MM.1S (cell line): ENCODE measurements around the gene WHRN.

Source experiments
- DNase-seq: peaks from one replicate; pipeline ENCODE4 v3.0.0-alpha.2; 2015
- H2AFZ ChIP-seq: fragments of 300-600 bp; sonication (generic); 2 replicates; pipeline ENCODE4 v1.6.0; 2016; ENCODE audit warnings: antibody characterized with exemption, low read length
- H3F3A ChIP-seq: fragments of 300-600 bp; sonication (generic); 2 replicates; pipeline ENCODE4 v1.6.1; 2016; ENCODE audit warnings: mild to moderate bottlenecking, antibody characterized with exemption, low read length, moderate library complexity, mixed read lengths; ENCODE audit not compliant: insufficient read depth
- H3K27ac ChIP-seq: fragments of 300-600 bp; sonication (generic); 2 replicates; pipeline ENCODE4 v1.5.1; 2016; ENCODE audit warnings: mild to moderate bottlenecking, low read length
- H3K27me3 ChIP-seq: fragments of 300-600 bp; sonication (generic); replicated peaks from 2 replicates; pipeline ENCODE4 v1.6.0; 2016; ENCODE audit warnings: low read length; ENCODE audit not compliant: insufficient read depth
- H3K36me3 ChIP-seq: fragments of 300-600 bp; sonication (generic); replicated peaks from 2 replicates; pipeline ENCODE4 v1.6.1; 2016; ENCODE audit warnings: mild to moderate bottlenecking, low read length, mixed read lengths; ENCODE audit not compliant: insufficient read depth
- H3K4me1 ChIP-seq: fragments of 300-600 bp; sonication (generic); 2 replicates; pipeline ENCODE4 v1.6.1; 2016; ENCODE audit warnings: low read length, mixed read lengths
- H3K4me2 ChIP-seq: fragments of 300-600 bp; sonication (generic); 2 replicates; pipeline ENCODE4 v1.6.0; 2016; ENCODE audit warnings: low read depth, low read length
- H3K4me3 ChIP-seq: fragments of 300-600 bp; sonication (generic); 2 replicates; pipeline ENCODE4 v1.5.1; 2016; ENCODE audit warnings: low read length, mixed read lengths
- H3K79me2 ChIP-seq: fragments of 300-600 bp; sonication (generic); 2 replicates; pipeline ENCODE4 v1.6.1; 2016; ENCODE audit warnings: mixed run types, low read length, mixed read lengths
- H3K9ac ChIP-seq: fragments of 300-600 bp; sonication (generic); 2 replicates; pipeline ENCODE4 v1.6.1; 2016; ENCODE audit warnings: low read length, mixed read lengths
- H3K9me2 ChIP-seq: fragments of 300-600 bp; sonication (generic); replicated peaks from 2 replicates; pipeline ENCODE4 v1.6.1; 2016; ENCODE audit warnings: mild to moderate bottlenecking, low read length, mixed read lengths; ENCODE audit not compliant: insufficient read depth
- H3K9me3 ChIP-seq: fragments of 300-600 bp; sonication (generic); replicated peaks from 2 replicates; pipeline ENCODE4 v1.6.1; 2016; ENCODE audit warnings: mild to moderate bottlenecking, low read length, mixed read lengths; ENCODE audit not compliant: insufficient read depth
- H4K20me1 ChIP-seq: fragments of 300-600 bp; sonication (generic); 2 replicates; pipeline ENCODE4 v1.6.1; 2016; ENCODE audit warnings: mild to moderate bottlenecking, low read length, moderate library complexity, mixed read lengths; ENCODE audit not compliant: insufficient read depth
- EZH2 ChIP-seq: fragments of 300-600 bp; sonication (generic); optimal IDR thresholded peaks from 2 replicates; pipeline ENCODE3; 2017; ENCODE audit warnings: low read depth, mild to moderate bottlenecking, antibody characterized with exemption, low read length, mixed read lengths
- EZH2phosphoT487 ChIP-seq: fragments of 300-600 bp; sonication (generic); IDR thresholded peaks from 2 replicates; pipeline ENCODE4 v1.6.1; 2018; ENCODE audit warnings: antibody characterized with exemption, low read length
- TF ChIP-seq, protein P1 (sequence below): fragments of 300-600 bp; sonication (generic); IDR thresholded peaks from 2 replicates; pipeline ENCODE4 v1.5.1; 2016; ENCODE audit warnings: antibody characterized with exemption, low read length, mixed read lengths

WHRN gene

DNA sequence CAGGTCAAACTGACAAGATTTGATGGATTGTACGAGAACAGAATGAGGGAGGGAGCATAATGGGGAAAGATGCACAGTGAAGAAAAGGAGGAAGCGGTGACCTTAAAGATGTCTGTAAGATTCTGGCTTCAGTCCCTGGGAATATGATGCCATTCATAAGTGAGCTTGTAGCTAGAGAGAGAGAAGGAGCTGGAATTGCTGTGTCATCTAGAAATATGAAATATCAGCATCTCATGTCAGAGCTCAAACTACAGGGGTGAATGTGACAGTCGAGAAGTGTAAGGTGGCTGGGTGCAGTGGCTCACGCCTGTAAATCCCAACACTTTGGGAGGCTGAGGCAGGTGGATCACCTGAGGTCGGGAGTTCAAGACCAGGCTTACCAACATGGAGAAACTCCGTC, 24.0 kb upstream of the WHRN start:
- no peaks in the 10 kb centered on the region for H3K4me1 ChIP-seq

DNA sequence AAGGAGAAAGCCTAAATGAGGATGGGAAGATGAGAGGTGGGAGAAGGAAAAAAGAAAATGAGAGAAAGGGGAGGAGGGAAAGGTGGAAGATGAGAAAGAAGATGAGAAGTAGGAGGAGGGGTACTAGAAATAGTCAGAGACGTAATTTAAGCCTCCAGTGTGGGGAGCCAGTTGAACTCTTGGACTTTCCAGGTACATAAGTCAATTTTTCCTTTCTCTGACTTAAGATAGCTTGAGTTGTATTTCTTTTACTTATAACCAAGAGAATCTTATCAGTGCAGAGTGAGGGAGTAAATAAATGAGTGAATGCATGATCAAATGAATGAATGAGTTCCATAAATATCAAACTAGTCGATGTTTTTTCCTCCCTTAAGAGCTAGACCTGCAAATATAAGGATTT, 21.5 kb upstream of the WHRN start:
- H2AFZ ChIP-seq: no peak overlapping the region
- no peak overlapping the region for H3K27ac ChIP-seq
- no peaks in the 10 kb centered on the region for H3K36me3 ChIP-seq
- no peaks in the 10 kb centered on the region for H4K20me1 ChIP-seq
- no peak overlapping the region for H3K4me2 ChIP-seq
- H3K9me2 ChIP-seq: no peaks in the 10 kb centered on the region
- no peaks in the 10 kb centered on the region for H3K27me3 ChIP-seq
- DNase-seq: no peak
- H3F3A ChIP-seq: no peaks in the 10 kb centered on the region
- H3K9me3 ChIP-seq: no peaks in the 10 kb centered on the region
- no peaks in the 10 kb centered on the region for H3K79me2 ChIP-seq
- TF ChIP-seq, protein P1, sequence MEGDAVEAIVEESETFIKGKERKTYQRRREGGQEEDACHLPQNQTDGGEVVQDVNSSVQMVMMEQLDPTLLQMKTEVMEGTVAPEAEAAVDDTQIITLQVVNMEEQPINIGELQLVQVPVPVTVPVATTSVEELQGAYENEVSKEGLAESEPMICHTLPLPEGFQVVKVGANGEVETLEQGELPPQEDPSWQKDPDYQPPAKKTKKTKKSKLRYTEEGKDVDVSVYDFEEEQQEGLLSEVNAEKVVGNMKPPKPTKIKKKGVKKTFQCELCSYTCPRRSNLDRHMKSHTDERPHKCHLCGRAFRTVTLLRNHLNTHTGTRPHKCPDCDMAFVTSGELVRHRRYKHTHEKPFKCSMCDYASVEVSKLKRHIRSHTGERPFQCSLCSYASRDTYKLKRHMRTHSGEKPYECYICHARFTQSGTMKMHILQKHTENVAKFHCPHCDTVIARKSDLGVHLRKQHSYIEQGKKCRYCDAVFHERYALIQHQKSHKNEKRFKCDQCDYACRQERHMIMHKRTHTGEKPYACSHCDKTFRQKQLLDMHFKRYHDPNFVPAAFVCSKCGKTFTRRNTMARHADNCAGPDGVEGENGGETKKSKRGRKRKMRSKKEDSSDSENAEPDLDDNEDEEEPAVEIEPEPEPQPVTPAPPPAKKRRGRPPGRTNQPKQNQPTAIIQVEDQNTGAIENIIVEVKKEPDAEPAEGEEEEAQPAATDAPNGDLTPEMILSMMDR: no peak
- H3K4me1 ChIP-seq: no peaks in the 10 kb centered on the region
- H3K9ac ChIP-seq: no peak overlapping the region
- no peak overlapping the region for H3K4me3 ChIP-seq

More for the DNA sequence above, 24.0 kb upstream of the WHRN start:
- Histone ChIP-seq H3K4me2 (no peak overlapping the region), H3K9ac (no peak overlapping the region), H3K79me2 (no peaks in the 10 kb centered on the region), H3K9me3 (no peaks in the 10 kb centered on the region), H3K36me3 (no peaks in the 10 kb centered on the region), H3F3A (no peaks in the 10 kb centered on the region), H2AFZ (no peak overlapping the region), H3K4me3 (no peak overlapping the region), H3K27me3 (no peaks in the 10 kb centered on the region), H4K20me1 (no peaks in the 10 kb centered on the region), H3K9me2 (no peaks in the 10 kb centered on the region), H3K27ac (no peak overlapping the region)
- no peak for DNase-seq
- TF ChIP-seq, protein P1: no peak
- TF ChIP-seq EZH2phosphoT487 (no peak), EZH2 (no peak)

DNA sequence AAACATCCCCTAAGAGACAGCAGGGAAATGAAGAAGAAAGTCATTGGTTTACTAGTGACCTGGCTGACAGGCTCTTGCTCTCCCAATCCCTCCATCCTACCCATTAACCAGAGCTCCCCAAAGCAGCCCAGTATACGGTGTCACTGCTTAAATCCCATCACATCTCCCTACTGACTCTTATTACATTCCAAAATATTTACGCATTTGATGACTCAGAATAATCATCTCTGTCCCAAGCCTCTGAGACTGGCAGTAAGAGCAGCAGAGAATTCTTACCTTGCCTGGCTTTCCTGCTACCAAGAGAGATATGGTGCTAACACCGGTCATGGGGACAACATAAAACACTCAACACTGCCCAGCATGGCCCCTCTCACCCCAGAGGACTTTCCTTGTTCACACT, 20.2 kb upstream of the WHRN start:
- H3K4me2 ChIP-seq: no peak overlapping the region
- H3F3A ChIP-seq: no peaks in the 10 kb centered on the region
- H3K9me2 ChIP-seq: no peaks in the 10 kb centered on the region
- H3K27ac ChIP-seq: no peak overlapping the region
- DNase-seq: no peak
- no peaks in the 10 kb centered on the region for H3K36me3 ChIP-seq
- H3K4me3 ChIP-seq: no peak overlapping the region
- no peaks in the 10 kb centered on the region for H3K9me3 ChIP-seq
- no peak overlapping the region for H3K9ac ChIP-seq
- H3K27me3 ChIP-seq: no peaks in the 10 kb centered on the region
- no peak overlapping the region for H2AFZ ChIP-seq
- H3K4me1 ChIP-seq: no peaks in the 10 kb centered on the region
- H4K20me1 ChIP-seq: no peaks in the 10 kb centered on the region
- TF ChIP-seq EZH2phosphoT487 (no peak), EZH2 (no peak)
- TF ChIP-seq, protein P1: no peak
- H3K79me2 ChIP-seq: no peaks in the 10 kb centered on the region

DNA sequence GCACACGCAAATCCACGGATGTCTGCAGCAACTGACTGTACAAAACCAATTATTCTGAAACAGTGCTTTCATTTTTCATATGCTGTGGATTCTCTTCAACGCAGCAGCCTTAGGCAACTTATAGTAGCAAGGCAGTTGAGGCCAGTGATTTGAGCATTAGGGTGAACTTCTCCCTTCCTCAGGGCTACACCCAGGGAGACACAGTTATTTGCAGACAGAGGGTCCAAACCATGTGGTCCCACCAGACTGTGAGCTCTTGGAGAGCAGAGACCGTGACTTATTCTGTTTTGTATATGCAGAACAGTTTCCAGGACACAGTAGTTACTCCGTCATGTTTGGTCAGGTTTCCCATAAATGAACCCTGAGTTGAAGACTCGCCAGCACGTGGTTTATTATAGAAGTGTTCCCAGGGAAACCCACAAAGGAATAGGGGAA, 19.0 kb upstream of the WHRN start:
- Histone ChIP-seq H3K4me2 (no peak overlapping the region), H3K79me2 (no peaks in the 10 kb centered on the region), H4K20me1 (no peaks in the 10 kb centered on the region), H3F3A (no peaks in the 10 kb centered on the region), H3K9ac (no peak overlapping the region), H3K27ac (no peak overlapping the region), H3K4me1 (no peaks in the 10 kb centered on the region), H3K9me3 (no peaks in the 10 kb centered on the region), H2AFZ (no peak overlapping the region), H3K4me3 (no peak overlapping the region), H3K9me2 (no peaks in the 10 kb centered on the region), H3K36me3 (no peaks in the 10 kb centered on the region), H3K27me3 (no peaks in the 10 kb centered on the region)
- TF ChIP-seq EZH2 (no peak), EZH2phosphoT487 (no peak)
- TF ChIP-seq, protein P1: no peak
- no peak for DNase-seq
